Osteoblast (primary cell): ENCODE results near the gene STK35. TPM values are rescaled to one million over a fixed set of nuclear protein-coding genes. Genes with fewer than 3 reads are reported as not detected.

Source experiments
- DNase-seq: peaks from one replicate; pipeline ENCODE4 v3.0.0; 2011; ENCODE audit warnings: low spot score, mixed read lengths; ENCODE audit not compliant: insufficient read length; ENCODE audit errors: missing footprints
- H2AFZ ChIP-seq: 2 replicates; pipeline ENCODE4 v1.6.0; 2011; ENCODE audit warnings: mild to moderate bottlenecking, low read length
- H3K27ac ChIP-seq: 2 replicates; pipeline ENCODE4 v1.5.1; 2011; ENCODE audit warnings: mild to moderate bottlenecking, low read depth, low read length, moderate library complexity
- H3K27me3 ChIP-seq: 2 replicates; pipeline ENCODE4 v1.6.0; 2012; ENCODE audit warnings: mild to moderate bottlenecking, control low read depth, inconsistent platforms, low read length, moderate library complexity; ENCODE audit not compliant: insufficient read depth
- H3K36me3 ChIP-seq: 2 replicates; pipeline ENCODE4 v1.5.1; 2011; ENCODE audit warnings: mild to moderate bottlenecking, low read length, control low read depth, moderate library complexity; ENCODE audit not compliant: insufficient read depth
- H3K4me1 ChIP-seq: 2 replicates; pipeline ENCODE4 v1.5.1; 2011; ENCODE audit warnings: mild to moderate bottlenecking, low read length, control low read depth, moderate library complexity; ENCODE audit not compliant: insufficient read depth
- H3K4me2 ChIP-seq: 2 replicates; pipeline ENCODE4 v1.6.0; 2011; ENCODE audit warnings: mild to moderate bottlenecking, low read length; ENCODE audit not compliant: insufficient read depth
- H3K4me3 ChIP-seq: fragments of 200-600 bp; sonication (generic); 3 replicates; pipeline ENCODE4 v1.5.1; 2012; ENCODE audit warnings: mild to moderate bottlenecking, low read length, inconsistent platforms; ENCODE audit not compliant: insufficient read depth
- H3K79me2 ChIP-seq: 2 replicates; pipeline ENCODE4 v1.6.0; 2012; ENCODE audit warnings: mild to moderate bottlenecking, low read length, control low read depth, inconsistent platforms; ENCODE audit not compliant: insufficient read depth
- H3K9me3 ChIP-seq: 2 replicates; pipeline ENCODE4 v1.5.1; 2011; ENCODE audit warnings: low read depth, low read length, control low read depth
- H4K20me1 ChIP-seq: 2 replicates; pipeline ENCODE4 v1.6.0; 2012; ENCODE audit warnings: mild to moderate bottlenecking, low read length, control low read depth; ENCODE audit not compliant: insufficient read depth
- total RNA-seq: library from RNA; depleted of rRNA; stranded (reverse); fragments of >200 nt; gene quantifications from 2 replicates; pipeline ENCODE4 v1.2.3, GENCODE V29; 2012
- TF ChIP-seq, protein P1 (sequence below): IDR thresholded peaks from 2 replicates; pipeline ENCODE4 v1.5.1; 2011; ENCODE audit warnings: mild to moderate bottlenecking, low read depth, low read length, moderate library complexity; ENCODE audit errors: extremely low read depth

STK35 gene
- total RNA-seq, 1 donor = 21.4 TPM

DNA sequence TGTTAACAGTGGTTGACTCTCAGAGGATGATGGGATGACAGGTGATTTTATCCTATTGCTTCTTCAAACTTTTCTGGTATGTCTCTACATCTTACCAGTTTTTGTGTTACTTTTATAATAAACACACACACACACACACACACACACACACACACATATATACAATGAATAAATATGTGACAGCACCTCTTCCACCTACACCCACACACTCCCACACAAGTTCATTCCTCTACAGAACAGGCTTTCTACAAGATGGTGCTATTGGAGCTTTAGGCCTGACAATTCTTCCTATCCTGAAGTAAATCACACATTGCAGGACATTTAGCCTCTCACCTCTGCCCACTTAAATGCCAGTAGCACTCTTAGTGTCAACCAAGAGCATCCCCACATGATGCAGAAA is 46.7 kb upstream of the STK35 start:
- no peak overlapping the region for H3K27ac ChIP-seq
- DNase-seq = no peak
- H3K27me3 ChIP-seq = peaks cover 8% of the 10 kb centered on the region
- no peaks in the 10 kb centered on the region for H3K79me2 ChIP-seq
- H3K36me3 ChIP-seq = no peaks in the 10 kb centered on the region
- peaks cover 3% of the 10 kb centered on the region for H3K9me3 ChIP-seq
- H4K20me1 ChIP-seq = no peaks in the 10 kb centered on the region
- H3K4me2 ChIP-seq = no peak overlapping the region
- no peak overlapping the region for H2AFZ ChIP-seq
- TF ChIP-seq, protein P1, sequence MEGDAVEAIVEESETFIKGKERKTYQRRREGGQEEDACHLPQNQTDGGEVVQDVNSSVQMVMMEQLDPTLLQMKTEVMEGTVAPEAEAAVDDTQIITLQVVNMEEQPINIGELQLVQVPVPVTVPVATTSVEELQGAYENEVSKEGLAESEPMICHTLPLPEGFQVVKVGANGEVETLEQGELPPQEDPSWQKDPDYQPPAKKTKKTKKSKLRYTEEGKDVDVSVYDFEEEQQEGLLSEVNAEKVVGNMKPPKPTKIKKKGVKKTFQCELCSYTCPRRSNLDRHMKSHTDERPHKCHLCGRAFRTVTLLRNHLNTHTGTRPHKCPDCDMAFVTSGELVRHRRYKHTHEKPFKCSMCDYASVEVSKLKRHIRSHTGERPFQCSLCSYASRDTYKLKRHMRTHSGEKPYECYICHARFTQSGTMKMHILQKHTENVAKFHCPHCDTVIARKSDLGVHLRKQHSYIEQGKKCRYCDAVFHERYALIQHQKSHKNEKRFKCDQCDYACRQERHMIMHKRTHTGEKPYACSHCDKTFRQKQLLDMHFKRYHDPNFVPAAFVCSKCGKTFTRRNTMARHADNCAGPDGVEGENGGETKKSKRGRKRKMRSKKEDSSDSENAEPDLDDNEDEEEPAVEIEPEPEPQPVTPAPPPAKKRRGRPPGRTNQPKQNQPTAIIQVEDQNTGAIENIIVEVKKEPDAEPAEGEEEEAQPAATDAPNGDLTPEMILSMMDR = no peak
- no peaks in the 10 kb centered on the region for H3K4me1 ChIP-seq
- no peak overlapping the region for H3K4me3 ChIP-seq

DNA sequence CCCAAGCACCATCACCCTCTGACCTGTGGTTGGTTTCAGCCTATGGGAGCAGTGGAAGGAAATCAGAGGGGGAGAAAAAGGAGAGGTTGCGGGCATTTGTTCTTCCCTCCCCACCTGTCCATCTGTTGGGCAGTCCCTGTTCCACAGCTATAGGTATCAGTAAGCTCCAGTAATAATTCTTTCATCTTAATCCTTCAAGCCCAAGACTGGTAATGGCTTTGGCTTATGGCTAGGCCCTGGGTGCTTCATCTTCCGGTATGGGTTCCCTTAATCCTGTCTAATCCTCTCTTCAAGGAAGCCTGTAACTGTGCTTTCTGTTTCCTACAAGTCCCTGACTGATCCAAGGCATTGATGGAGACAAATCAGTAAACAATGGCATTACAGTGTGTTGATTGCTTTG is 42.2 kb upstream of the STK35 start:
- Histone ChIP-seq H2AFZ (no peak overlapping the region), H3K36me3 (no peaks in the 10 kb centered on the region), H4K20me1 (no peaks in the 10 kb centered on the region), H3K9me3 (no peaks in the 10 kb centered on the region), H3K27me3 (peaks cover 8% of the 10 kb centered on the region), H3K79me2 (no peaks in the 10 kb centered on the region), H3K4me3 (no peak overlapping the region), H3K27ac (no peak overlapping the region), H3K4me2 (no peak overlapping the region), H3K4me1 (no peaks in the 10 kb centered on the region)
- TF ChIP-seq, protein P1 = no peak
- no peak for DNase-seq

DNA sequence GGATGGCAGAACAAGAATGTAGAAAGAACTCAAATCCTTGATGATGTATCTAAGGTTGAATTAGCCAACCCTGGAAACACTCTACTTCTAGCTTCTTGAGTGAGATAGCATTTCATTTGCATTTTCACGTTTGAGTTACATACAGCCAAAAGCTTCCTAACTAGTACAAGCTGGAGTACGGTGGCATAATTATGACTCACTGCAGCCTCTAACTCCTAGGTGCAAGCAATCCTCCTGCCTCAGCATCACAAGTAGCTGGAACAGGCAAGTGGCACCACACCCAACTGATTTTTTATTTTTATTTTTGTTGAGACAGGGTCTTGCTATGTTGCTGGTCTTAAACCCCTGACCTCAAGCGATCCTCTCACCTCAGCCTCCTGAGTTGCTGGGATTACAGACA is 36.5 kb upstream of the STK35 start:
- TF ChIP-seq, protein P1 = no peak
- no peak overlapping the region for H3K4me2 ChIP-seq
- no peaks in the 10 kb centered on the region for H3K9me3 ChIP-seq
- peaks cover 13% of the 10 kb centered on the region for H3K27me3 ChIP-seq
- no peak overlapping the region for H3K4me3 ChIP-seq
- no peaks in the 10 kb centered on the region for H3K36me3 ChIP-seq
- no peaks in the 10 kb centered on the region for H3K79me2 ChIP-seq
- no peaks in the 10 kb centered on the region for H4K20me1 ChIP-seq
- no peaks in the 10 kb centered on the region for H3K4me1 ChIP-seq
- DNase-seq = no peak
- no peak overlapping the region for H3K27ac ChIP-seq
- H2AFZ ChIP-seq = no peak overlapping the region

DNA sequence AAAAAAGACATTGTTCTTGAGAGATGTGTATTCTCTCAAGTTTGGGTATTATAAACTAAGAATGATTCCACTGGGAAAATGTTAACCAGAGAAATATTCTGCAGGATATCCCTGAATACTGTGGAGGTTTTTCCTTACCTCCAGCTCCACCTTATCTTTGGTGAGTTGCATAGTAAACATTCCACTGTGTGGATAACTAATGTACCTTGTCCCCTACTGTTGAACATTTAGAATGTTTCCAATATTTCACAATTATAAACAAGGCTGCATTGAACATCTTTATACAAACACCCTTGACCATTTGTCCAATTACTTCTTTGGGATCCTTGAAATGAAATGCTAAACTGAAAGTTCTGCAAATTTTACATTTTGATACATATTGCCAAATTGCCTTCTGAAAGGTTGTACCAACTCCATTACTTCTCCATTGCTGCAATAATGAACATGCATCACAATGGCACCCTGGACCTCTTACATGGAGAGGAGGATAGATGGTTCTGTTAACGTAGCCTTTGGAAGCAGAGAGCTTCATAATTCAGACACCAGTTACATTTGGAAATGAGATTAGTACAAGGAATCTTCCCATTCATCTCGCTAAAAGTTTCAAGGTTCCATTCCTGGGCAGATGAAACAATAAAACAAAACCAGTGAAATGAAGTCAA is 35.0 kb upstream of the STK35 start:
- Histone ChIP-seq H3K9me3 (no peaks in the 10 kb centered on the region), H3K4me2 (no peak overlapping the region), H3K36me3 (no peaks in the 10 kb centered on the region), H3K27ac (no peak overlapping the region), H3K4me1 (no peaks in the 10 kb centered on the region), H3K27me3 (peaks cover 13% of the 10 kb centered on the region), H4K20me1 (no peaks in the 10 kb centered on the region), H3K79me2 (no peaks in the 10 kb centered on the region), H3K4me3 (no peak overlapping the region), H2AFZ (no peak overlapping the region)
- TF ChIP-seq, protein P1 = no peak
- no peak for DNase-seq
